CD4-positive, alpha-beta T cell treated with Interleukin-2 at 100 ng/mL for 4 hours (primary cell): ENCODE measurements around the gene MRPL9.

Experiments
- DNase-seq: peaks from one replicate; pipeline ENCODE4 v3.0.0-alpha.2; 2020; ENCODE audit warnings: low spot score

MRPL9 gene

GRCh38 chr1:151762941-151763921 is at the start of gene MRPL9:
Gene MRPL9, minus strand, starts transcription at chr1:151763496. Its CDS starts 17 bp downstream, at chr1:151763479.
- peak; percentile 87 for DNase-seq

GRCh38 chr1:151811181-151811580 is 47.9 kb upstream of the MRPL9 start:
- no peak for DNase-seq

GRCh38 chr1:151809985-151810556 is 46.8 kb upstream of the MRPL9 start:
- no peak for DNase-seq

- DNase-seq = no peak
Measured at GRCh38 chr1:151809290-151809984, 46.1 kb upstream of the MRPL9 start.

- no peak for DNase-seq
Measured at GRCh38 chr1:151807766-151808165, 44.5 kb upstream of the MRPL9 start.

GRCh38 chr1:151807131-151807530 is 43.8 kb upstream of the MRPL9 start:
- no peak for DNase-seq

GRCh38 chr1:151806170-151806569 is 42.9 kb upstream of the MRPL9 start:
- no peak for DNase-seq

GRCh38 chr1:151805066-151805820 is 41.9 kb upstream of the MRPL9 start, which contains the start of gene LINGO4:
Gene LINGO4, minus strand, starts transcription at chr1:151805419. Its CDS starts 2,715 bp downstream, at chr1:151802704.
- DNase-seq = no peak

GRCh38 chr1:151803915-151804314 is 40.6 kb upstream of the MRPL9 start:
- no peak for DNase-seq

GRCh38 chr1:151803164-151803563 is 39.9 kb upstream of the MRPL9 start:
- DNase-seq = no peak

GRCh38 chr1:151802372-151802771 is 39.1 kb upstream of the MRPL9 start:
- DNase-seq = no peak

GRCh38 chr1:151801846-151802245 is 38.5 kb upstream of the MRPL9 start:
- DNase-seq = no peak

GRCh38 chr1:151801310-151801820 is 38.1 kb upstream of the MRPL9 start:
- no peak for DNase-seq

- no peak for DNase-seq
Measured at GRCh38 chr1:151800830-151801229, 37.5 kb upstream of the MRPL9 start.

GRCh38 chr1:151799179-151800022 is 36.1 kb upstream of the MRPL9 start:
- no peak for DNase-seq

- DNase-seq = no peak
Measured at GRCh38 chr1:151798571-151798970, 35.3 kb upstream of the MRPL9 start.

GRCh38 chr1:151790940-151791651 is 27.8 kb upstream of the MRPL9 start:
- DNase-seq = no peak

GRCh38 chr1:151790071-151790939 is 27.0 kb upstream of the MRPL9 start, which contains the start of gene TDRKH:
Gene TDRKH, minus strand, starts transcription at chr1:151790500. Its CDS starts 7,478 bp downstream, at chr1:151783022.
- DNase-seq = peak; percentile 99

- no peak for DNase-seq
Measured at GRCh38 chr1:151787689-151788088, 24.4 kb upstream of the MRPL9 start.
